H9 (cell line): ENCODE data around the gene DTYMK. TPM values are rescaled to one million over a fixed set of nuclear protein-coding genes. Genes with fewer than 3 reads are reported as not detected.

Experiments used
- DNase-seq: peaks from one replicate; pipeline ENCODE4 v3.0.0-alpha.2; 2017
- H2AFZ ChIP-seq: one replicate; pipeline ENCODE4 v1.6.1; 2013; ENCODE audit warnings: mild to moderate bottlenecking, low read length, control low read depth, moderate library complexity
- H2AK5ac ChIP-seq: 2 replicates; pipeline ENCODE4 v1.6.1; 2013; ENCODE audit warnings: low read length, control low read depth, mixed read lengths; ENCODE audit not compliant: insufficient read length
- H2BK120ac ChIP-seq: one replicate; pipeline ENCODE4 v1.6.1; 2013; ENCODE audit warnings: low read depth, mild to moderate bottlenecking, low read length, control low read depth, inconsistent platforms; ENCODE audit not compliant: poor library complexity, severe bottlenecking
- H2BK12ac ChIP-seq: 2 replicates; pipeline ENCODE4 v1.6.1; 2013; ENCODE audit warnings: low read length, control low read depth, mixed read lengths, low read depth; ENCODE audit not compliant: insufficient read length
- H2BK15ac ChIP-seq: 2 replicates; pipeline ENCODE4 v1.6.1; 2013; ENCODE audit warnings: low read depth, low read length, control low read depth
- H2BK20ac ChIP-seq: one replicate; pipeline ENCODE4 v1.6.1; 2013; ENCODE audit warnings: low read depth, mild to moderate bottlenecking, low read length, control low read depth, inconsistent platforms; ENCODE audit not compliant: poor library complexity, severe bottlenecking
- H2BK5ac ChIP-seq: 2 replicates; pipeline ENCODE4 v1.6.1; 2013; ENCODE audit warnings: low read length, control low read depth, mixed read lengths; ENCODE audit not compliant: insufficient read length
- H3K14ac ChIP-seq: 2 replicates; pipeline ENCODE4 v1.6.1; 2013; ENCODE audit warnings: low read length, control low read depth; ENCODE audit not compliant: insufficient read depth
- H3K18ac ChIP-seq: 2 replicates; pipeline ENCODE4 v1.6.1; 2013; ENCODE audit warnings: low read depth, mild to moderate bottlenecking, mixed read lengths, low read length, control low read depth; ENCODE audit not compliant: insufficient read length
- H3K23ac ChIP-seq: 2 replicates; pipeline ENCODE4 v1.6.1; 2013; ENCODE audit warnings: low read length, control low read depth, mixed read lengths, low read depth; ENCODE audit not compliant: insufficient read length
- H3K23me2 ChIP-seq: 2 replicates; pipeline ENCODE4 v1.6.1; 2013; ENCODE audit warnings: low read depth, mild to moderate bottlenecking, mixed read lengths, low read length, control low read depth; ENCODE audit not compliant: insufficient read length, poor library complexity, severe bottlenecking
- H3K27ac ChIP-seq: 2 replicates; pipeline ENCODE4 v1.5.1; 2013; ENCODE audit warnings: low read length, control low read depth, mixed read lengths, low read depth; ENCODE audit not compliant: insufficient read length
- H3K27me3 ChIP-seq: 2 replicates; pipeline ENCODE4 v1.6.1; 2013; ENCODE audit warnings: low read length, control low read depth, inconsistent platforms; ENCODE audit not compliant: insufficient read depth
- H3K4ac ChIP-seq: 2 replicates; pipeline ENCODE4 v1.6.1; 2013; ENCODE audit warnings: low read depth, mild to moderate bottlenecking, control low read depth, inconsistent platforms, low read length, moderate library complexity
- H3K4me1 ChIP-seq: 2 replicates; pipeline ENCODE4 v1.6.1; 2013; ENCODE audit warnings: low read length, control low read depth, inconsistent platforms; ENCODE audit not compliant: insufficient read depth
- H3K4me2 ChIP-seq: 2 replicates; pipeline ENCODE4 v1.6.1; 2013; ENCODE audit warnings: low read length, control low read depth, mixed read lengths; ENCODE audit not compliant: insufficient read length, insufficient read depth
- H3K56ac ChIP-seq: 2 replicates; pipeline ENCODE4 v1.6.1; 2013; ENCODE audit warnings: low read depth, mild to moderate bottlenecking, mixed read lengths, low read length, control low read depth; ENCODE audit not compliant: insufficient read length
- H3K79me1 ChIP-seq: 2 replicates; pipeline ENCODE4 v1.6.1; 2013; ENCODE audit warnings: low read depth, mild to moderate bottlenecking, moderate library complexity, low read length, control low read depth, inconsistent platforms; ENCODE audit not compliant: insufficient read depth, poor library complexity, severe bottlenecking
- H3K79me2 ChIP-seq: 2 replicates; pipeline ENCODE4 v1.6.1; 2013; ENCODE audit warnings: low read length, control low read depth, inconsistent platforms; ENCODE audit not compliant: insufficient read depth
- H3K9ac ChIP-seq: 2 replicates; pipeline ENCODE4 v1.6.1; 2013; ENCODE audit warnings: low read length, control low read depth, mixed read lengths; ENCODE audit not compliant: insufficient read length; ENCODE audit errors: extremely low read depth
- H3K9me3 ChIP-seq: one replicate; pipeline ENCODE4 v1.6.1; 2013; ENCODE audit warnings: low read depth, low read length, inconsistent platforms; ENCODE audit not compliant: control insufficient read depth
- H3T11ph ChIP-seq: one replicate; pipeline ENCODE4 v1.6.1; 2013; ENCODE audit warnings: mild to moderate bottlenecking, low read length, control low read depth, inconsistent platforms
- H4K20me1 ChIP-seq: one replicate; pipeline ENCODE4 v1.6.1; 2013; ENCODE audit not compliant: control insufficient read depth, insufficient read length, insufficient read depth
- H4K5ac ChIP-seq: 2 replicates; pipeline ENCODE4 v1.6.1; 2013; ENCODE audit warnings: low read depth, mild to moderate bottlenecking, mixed read lengths, low read length, control low read depth; ENCODE audit not compliant: insufficient read length
- H4K8ac ChIP-seq: replicated peaks from 2 replicates; pipeline ENCODE4 v1.6.1; 2013; ENCODE audit warnings: low read length, control low read depth, mixed read lengths, low read depth; ENCODE audit not compliant: insufficient read length
- H4K91ac ChIP-seq: 2 replicates; pipeline ENCODE4 v1.6.1; 2013; ENCODE audit warnings: low read depth, mild to moderate bottlenecking, moderate library complexity, mixed read lengths, low read length, control low read depth; ENCODE audit not compliant: insufficient read length
- H3K27ac Mint-ChIP-seq, 3 experiments: 2 replicates in 2 of 3; 3 replicates in 1 of 3; pipeline ENCODE4 v1.8.0; 2020 to 2021; ENCODE audit warnings: mixed read lengths in 3 of 3, mild to moderate bottlenecking in 1 of 3, moderate library complexity in 1 of 3
- H3K27me3 Mint-ChIP-seq: 2 replicates; pipeline ENCODE4 v1.8.0; 2021; ENCODE audit warnings: low read depth, mild to moderate bottlenecking, moderate library complexity, mixed read lengths
- H3K36me3 Mint-ChIP-seq, 3 experiments: 2 replicates in 2 of 3; 3 replicates in 1 of 3; pipeline ENCODE4 v1.8.0; 2020 to 2021; ENCODE audit warnings: low read depth in 3 of 3, mixed read lengths in 3 of 3; ENCODE audit not compliant: insufficient read depth in 1 of 3
- H3K4me1 Mint-ChIP-seq, 2 experiments: 2 replicates each; pipeline ENCODE4 v1.8.0; 2020; ENCODE audit warnings: mixed read lengths in 2 of 2
- H3K4me3 Mint-ChIP-seq, 2 experiments: 2 replicates in 1 of 2; 3 replicates in 1 of 2; pipeline ENCODE4 v1.8.0; 2020 to 2021; ENCODE audit warnings: mild to moderate bottlenecking in 2 of 2, mixed read lengths in 2 of 2, moderate library complexity in 1 of 2
- H3K9me3 Mint-ChIP-seq, 2 experiments: 2 replicates in 1 of 2; 3 replicates in 1 of 2; pipeline ENCODE4 v1.8.0; 2020; ENCODE audit warnings: mild to moderate bottlenecking in 2 of 2, mixed read lengths in 2 of 2, moderate library complexity in 1 of 2
- CTCF ChIP-seq: fragments of 200-600 bp; sonication (generic); conservative IDR thresholded peaks from 3 replicates; pipeline ENCODE4 v1.8.0; 2021; ENCODE audit warnings: antibody characterized with exemption, mild to moderate bottlenecking
- WGBS: extraction: QIAGEN DNeasy Blood & Tissue Kit; methylation state at CpG from one replicate; pipeline ENCODE4 v1.1.7; 2013; ENCODE audit warnings: missing lambda C conversion rate, low lambda C conversion rate, mixed read lengths; ENCODE audit not compliant: insufficient read length; ENCODE audit errors: extremely low coverage; 5-methylcytosine and 5-hydroxymethylcytosine counted together
- total RNA-seq: library from RNA; stranded (reverse); gene quantifications from 2 replicates; pipeline ENCODE4 v1.2.1, GENCODE V29; 2021

Gene DTYMK
- total RNA-seq, 1 experiment from 2014 or later = 76.0 TPM

- no peak overlapping the region for H2BK12ac ChIP-seq
- DNase-seq = no peak
These were observed 10.7 kb downstream of the DTYMK start for GRCh38 chr2:241675885-241676284.

More at GRCh38 chr2:241675885-241676284, 10.7 kb downstream of the DTYMK start:
- H3K18ac ChIP-seq = no peak overlapping the region
- H4K5ac ChIP-seq = no peak overlapping the region
- Mint-ChIP-seq H3K36me3 (peaks cover 15 to 79% (median 61%) of the 10 kb centered on the region in 3 experiments; a peak in 6 of 7 replicates), H3K4me3 (no peak overlapping the region), H3K9me3 (no peaks in the 10 kb centered on the region), H3K4me1 (peaks cover 0 to 2% of the 10 kb centered on the region in 2 experiments; a peak in 2 of 4 replicates), H3K27ac (0 out of 7 replicates have a peak overlapping the region, but pooled peaks of 1 of the 3 experiments have one; percentile 68), H3K27me3 (no peaks in the 10 kb centered on the region)
- H2BK120ac ChIP-seq = no peak overlapping the region
- H3K14ac ChIP-seq = no peak overlapping the region
- TF ChIP-seq CTCF = peak; percentile 33; the same call in 1 of the 3 replicates
- H4K20me1 ChIP-seq = no peaks in the 10 kb centered on the region
- H3K27ac ChIP-seq = no peak overlapping the region
- H4K91ac ChIP-seq = no peak overlapping the region
- H4K8ac ChIP-seq = no peak overlapping the region
- H2AK5ac ChIP-seq = no peak overlapping the region
- H2BK15ac ChIP-seq = no peak overlapping the region
- H3K56ac ChIP-seq = no peak overlapping the region
- H3K27me3 ChIP-seq = no peaks in the 10 kb centered on the region
- H3K9me3 ChIP-seq = no peaks in the 10 kb centered on the region
- no peak overlapping the region for H3K4ac ChIP-seq
- H3K23ac ChIP-seq = no peak overlapping the region
- no peak overlapping the region for H2BK5ac ChIP-seq
- no CpG with 5 or more reads among the region's 17 CpGs for WGBS
- no peaks in the 10 kb centered on the region for H3K23me2 ChIP-seq
- no peak overlapping the region for H2AFZ ChIP-seq
- H2BK20ac ChIP-seq = no peak overlapping the region
- no peak overlapping the region for H3K4me2 ChIP-seq
- no peaks in the 10 kb centered on the region for H3K4me1 ChIP-seq
- H3K79me2 ChIP-seq = no peaks in the 10 kb centered on the region
- H3K79me1 ChIP-seq = no peaks in the 10 kb centered on the region
- H3K9ac ChIP-seq = no peak overlapping the region
- H3T11ph ChIP-seq = no peak overlapping the region
